Measurements from ENCODE around the gene STK39.
"Not testable (repeated sequence)": the region's sequence is repeated elsewhere in the genome, so short reads cannot be mapped to it uniquely, and the experiment has no call there.

GRCh38 chr2:168122210-168122609 lies 125.2 kb downstream of the STK39 start:
- not testable (repeated sequence) for TF ChIP-seq CTCF, POLR2A (IDR thresholded peaks at IDR 0.05)
